ENCODE data around the gene UBR2. TPM values are rescaled to one million over a fixed set of nuclear protein-coding genes. Genes with fewer than 3 reads are reported as not detected.
"Not testable (repeated sequence)": the region's sequence is repeated elsewhere in the genome, so short reads cannot be mapped to it uniquely, and the experiment has no call there.

The UBR2 gene
- total RNA-seq, 6 experiments from 2014 or later, result 14.0 to 22.8 (median 16.7) TPM

DNA sequence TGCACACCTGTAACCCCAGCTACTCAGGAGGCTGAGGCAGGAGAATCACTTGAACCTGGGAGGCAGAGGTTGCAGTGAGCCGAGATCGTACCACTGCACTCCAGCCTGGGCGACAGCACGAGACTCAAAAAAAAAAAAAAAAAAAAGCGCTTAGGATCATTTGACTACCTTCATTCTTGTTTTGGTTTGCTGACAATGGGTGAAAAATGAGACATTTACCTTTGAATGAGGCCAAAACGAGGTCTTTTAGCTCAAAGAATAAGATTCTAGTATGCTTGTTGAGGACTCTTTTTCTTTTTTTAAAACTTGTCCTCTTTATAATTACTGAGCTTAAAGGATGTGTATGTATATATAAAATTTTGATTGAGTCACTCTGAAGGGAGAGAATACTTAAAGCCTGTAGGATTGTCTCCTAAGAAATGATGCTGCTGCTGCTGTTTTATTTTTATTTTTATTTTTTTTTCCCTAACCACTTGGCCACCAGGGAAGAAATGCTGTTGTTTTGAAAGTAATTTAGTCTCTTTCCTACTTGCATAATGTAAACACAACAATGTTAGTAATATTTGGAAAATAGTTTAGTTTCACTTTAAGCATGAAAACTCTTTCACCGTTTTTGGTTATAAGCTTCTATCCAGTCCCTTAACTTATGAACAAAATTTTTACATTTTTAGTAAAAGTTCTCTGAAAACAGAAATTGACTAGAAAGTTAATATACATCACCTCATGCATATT, 7.9 kb downstream of the UBR2 start:
- Histone ChIP-seq H3K4me1 (peaks cover 0 to 31% (median 2%) of the 10 kb centered on the region in 4 donors), H3K4me3 (no peak overlapping the region), H3K27ac (no peak overlapping the region), H3K36me3 (peaks cover 0 to 27% (median 2%) of the 10 kb centered on the region in 4 donors), H3K27me3 (no peaks in the 10 kb centered on the region), H3K9me3 (no peaks in the 10 kb centered on the region)
- no peak for TF ChIP-seq POLR2A (IDR thresholded peaks at IDR 0.05)
- TF ChIP-seq, protein P1, sequence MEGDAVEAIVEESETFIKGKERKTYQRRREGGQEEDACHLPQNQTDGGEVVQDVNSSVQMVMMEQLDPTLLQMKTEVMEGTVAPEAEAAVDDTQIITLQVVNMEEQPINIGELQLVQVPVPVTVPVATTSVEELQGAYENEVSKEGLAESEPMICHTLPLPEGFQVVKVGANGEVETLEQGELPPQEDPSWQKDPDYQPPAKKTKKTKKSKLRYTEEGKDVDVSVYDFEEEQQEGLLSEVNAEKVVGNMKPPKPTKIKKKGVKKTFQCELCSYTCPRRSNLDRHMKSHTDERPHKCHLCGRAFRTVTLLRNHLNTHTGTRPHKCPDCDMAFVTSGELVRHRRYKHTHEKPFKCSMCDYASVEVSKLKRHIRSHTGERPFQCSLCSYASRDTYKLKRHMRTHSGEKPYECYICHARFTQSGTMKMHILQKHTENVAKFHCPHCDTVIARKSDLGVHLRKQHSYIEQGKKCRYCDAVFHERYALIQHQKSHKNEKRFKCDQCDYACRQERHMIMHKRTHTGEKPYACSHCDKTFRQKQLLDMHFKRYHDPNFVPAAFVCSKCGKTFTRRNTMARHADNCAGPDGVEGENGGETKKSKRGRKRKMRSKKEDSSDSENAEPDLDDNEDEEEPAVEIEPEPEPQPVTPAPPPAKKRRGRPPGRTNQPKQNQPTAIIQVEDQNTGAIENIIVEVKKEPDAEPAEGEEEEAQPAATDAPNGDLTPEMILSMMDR (IDR thresholded peaks at IDR 0.05), result no peak
- no peak for DNase-seq
- peak in 1 of 4 donors; percentile 17 for ATAC-seq
- intact Hi-C loops (cut with DNase I), result no loop called here
- WGBS (ENCODE audit: insufficient coverage, low coverage, low lambda C conversion rate, missing lambda C conversion rate), result 49% methylated on average over 5 of the region's 7 CpGs

DNA sequence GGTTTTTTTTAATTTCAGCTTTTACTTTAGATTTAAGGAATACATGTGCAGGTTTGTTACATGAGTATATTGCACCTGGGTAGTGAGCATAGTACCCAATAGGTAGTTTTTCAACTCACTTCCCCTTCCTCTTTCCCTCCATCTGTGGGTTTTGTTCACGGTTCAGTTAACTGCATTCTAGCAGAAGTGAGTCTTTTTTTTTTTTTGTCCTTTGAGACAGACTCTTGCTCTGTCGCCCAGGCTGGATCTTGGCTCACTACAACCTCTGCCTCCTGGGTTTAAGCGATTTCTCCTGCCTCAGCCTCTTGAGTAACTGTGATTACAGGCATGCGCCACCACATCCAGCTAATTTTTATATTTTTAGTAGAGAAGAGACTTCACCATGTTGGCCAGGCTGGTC, 8.7 kb downstream of the UBR2 start:
- 38% methylated on average over 4 of the region's 4 CpGs for WGBS (ENCODE audit: insufficient coverage, low coverage, low lambda C conversion rate, missing lambda C conversion rate)
- Histone ChIP-seq H3K27me3 (no peaks in the 10 kb centered on the region), H3K4me1 (peaks cover 0 to 27% (median 0%) of the 10 kb centered on the region in 4 donors), H3K36me3 (peaks cover 0 to 27% (median 2%) of the 10 kb centered on the region in 4 donors), H3K27ac (no peak overlapping the region), H3K4me3 (no peak overlapping the region), H3K9me3 (no peaks in the 10 kb centered on the region)
- DNase-seq (no peak), ATAC-seq (peak in 2 of 4 donors; percentile 28 to 33)
- intact Hi-C loops (cut with DNase I), result no loop called here
- TF ChIP-seq, protein P1 (IDR thresholded peaks at IDR 0.05), result no peak
- no peak for TF ChIP-seq POLR2A (IDR thresholded peaks at IDR 0.05)

DNA sequence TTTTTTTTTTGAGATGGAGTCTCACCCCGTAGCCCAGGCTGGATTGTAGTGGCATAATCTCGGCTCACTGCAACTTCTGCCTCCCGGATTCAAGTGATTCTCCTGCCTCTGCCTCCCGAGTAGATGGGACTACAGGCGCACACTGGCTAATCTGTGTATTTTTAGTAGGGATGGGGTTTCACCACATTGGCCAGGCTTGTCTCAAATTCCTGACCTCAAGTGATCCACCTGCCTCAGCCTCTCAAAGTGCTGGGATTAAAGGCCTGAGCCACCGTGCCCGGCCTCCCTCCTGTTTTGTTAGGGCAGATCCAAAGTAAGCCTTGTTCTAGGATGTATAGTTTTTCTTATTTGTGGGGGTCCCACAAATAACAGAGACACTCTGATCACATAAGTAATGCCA, 12.7 kb downstream of the UBR2 start:
- intact Hi-C loops (cut with DNase I); H3K27me3 ChIP-seq; H3K27ac ChIP-seq; DNase-seq; H3K9me3 ChIP-seq; H3K4me3 ChIP-seq; ATAC-seq: not testable (repeated sequence)
- Histone ChIP-seq H3K36me3 (peaks cover 0 to 27% (median 2%) of the 10 kb centered on the region in 4 donors), H3K4me1 (peaks cover 0 to 13% (median 0%) of the 10 kb centered on the region in 4 donors)
- WGBS (ENCODE audit: insufficient coverage, low coverage, low lambda C conversion rate, missing lambda C conversion rate), result 83% methylated on average over 1 of the region's 7 CpGs

DNA sequence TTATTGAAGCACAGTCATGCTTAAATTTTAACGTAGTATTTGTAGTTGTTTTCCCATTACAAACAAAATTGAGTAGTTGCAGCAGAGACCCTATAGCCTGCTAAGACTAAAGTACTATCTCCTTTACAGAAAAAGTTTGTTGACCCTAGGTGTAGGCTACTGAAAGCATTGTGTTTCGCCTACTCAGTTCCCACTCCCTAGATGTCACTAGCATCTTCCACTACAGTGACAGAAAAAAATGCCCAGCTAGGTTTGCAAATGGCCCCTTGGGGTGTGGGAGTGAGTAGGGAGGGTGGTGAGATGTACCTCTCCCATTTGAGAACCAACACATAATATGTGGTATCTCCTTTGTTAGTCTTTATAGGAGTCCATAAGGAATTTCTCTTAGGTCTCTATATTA, 34.5 kb downstream of the UBR2 start:
- TF ChIP-seq POLR2A (IDR thresholded peaks at IDR 0.05), result no peak
- TF ChIP-seq, protein P1 (IDR thresholded peaks at IDR 0.05), result no peak
- 92% methylated on average over 2 of the region's 2 CpGs for WGBS (ENCODE audit: insufficient coverage, low coverage, low lambda C conversion rate, missing lambda C conversion rate)
- H3K9me3 ChIP-seq, result no peaks in the 10 kb centered on the region
- DNase-seq, result no peak
- no peaks in the 10 kb centered on the region for H3K4me1 ChIP-seq
- H3K27ac ChIP-seq, result no peak overlapping the region
- H3K4me3 ChIP-seq, result no peak overlapping the region
- intact Hi-C loops (cut with DNase I), result no loop called here
- peaks cover 0 to 25% (median 5%) of the 10 kb centered on the region in 4 donors for H3K36me3 ChIP-seq
- H3K27me3 ChIP-seq, result no peaks in the 10 kb centered on the region
- no peak for ATAC-seq

DNA sequence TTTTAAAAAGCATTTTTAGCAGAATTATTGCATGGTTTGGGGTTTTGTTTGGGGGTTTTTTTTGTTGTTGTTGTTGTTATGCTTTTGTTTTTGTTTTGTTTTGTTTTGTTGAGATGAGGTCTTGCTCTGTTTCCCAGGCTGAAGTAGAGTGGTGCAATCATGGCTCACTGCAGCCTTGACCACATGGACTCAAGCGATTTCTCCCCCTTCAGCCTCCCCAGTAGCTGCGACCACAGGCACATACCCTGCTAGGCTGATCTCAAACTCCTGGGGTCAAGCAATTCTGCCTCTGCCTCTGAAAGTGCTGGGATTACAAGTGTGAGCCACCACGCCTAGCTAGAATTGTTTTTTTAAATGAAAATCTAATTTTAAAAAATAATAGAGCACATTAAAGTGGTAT, 35.7 kb downstream of the UBR2 start:
- Histone ChIP-seq H3K36me3 (peaks cover 0 to 33% (median 5%) of the 10 kb centered on the region in 4 donors), H3K27me3 (no peaks in the 10 kb centered on the region), H3K4me1 (no peaks in the 10 kb centered on the region), H3K4me3 (no peak overlapping the region), H3K27ac (no peak overlapping the region), H3K9me3 (no peaks in the 10 kb centered on the region)
- intact Hi-C loops (cut with DNase I), result no loop called here
- WGBS (ENCODE audit: insufficient coverage, low coverage, low lambda C conversion rate, missing lambda C conversion rate), result 87% methylated on average over 3 of the region's 3 CpGs
- ATAC-seq (no peak), DNase-seq (no peak)
- TF ChIP-seq, protein P1 (IDR thresholded peaks at IDR 0.05), result no peak
- TF ChIP-seq POLR2A (IDR thresholded peaks at IDR 0.05), result no peak

All from right lobe of liver (tissue), 6 donors.